HCT116 (cell line): ENCODE data around the gene NCMAP. TPM values are rescaled to one million over a fixed set of nuclear protein-coding genes. Genes with fewer than 3 reads are reported as not detected.

Source experiments
- ATAC-seq: fragments of 200-7000 bp; cut with Tn5 transposase; 2 replicates; pipeline ENCODE4 v1.9.1; 2020; ENCODE audit warnings: mild to moderate bottlenecking, moderate library complexity
- BruUV-seq: library from RNA; stranded (reverse); fragments of 400-500 nt; replicated peaks from 2 replicates; lab custom pipeline; 2021; lab: Mats Ljungman, UMichigan
- CTCF ChIA-PET: fragments of 300-600 bp; sonication (Branson Sonifier 250); formaldehyde crosslinking; loops from one replicate; lab custom pipeline; 2021; ENCODE audit warnings: antibody characterized with exemption; lab: Charles Lee
- POLR2A ChIA-PET: fragments of 300-600, 350-600 bp; sonication (Branson Sonifier 250); formaldehyde crosslinking; loops from one replicate; lab custom pipeline; 2021; ENCODE audit warnings: antibody characterized with exemption; lab: Charles Lee
- RAD21 ChIA-PET, 2 experiments: fragments of 300-600 bp; sonication (Branson Sonifier 250); formaldehyde crosslinking; loops; one replicate each; lab custom pipeline; 2023; ENCODE audit warnings: low total read pairs in 2 of 2; ENCODE audit not compliant: uncharacterized antibody in 2 of 2, unreplicated experiment in 2 of 2, low non-redundant PET in 1 of 2; lab: Charles Lee
- DNase-seq: peaks from one replicate; pipeline ENCODE4 v3.0.0-alpha.2; 2010; ENCODE audit warnings: low read depth, low spot score
- H2AFZ ChIP-seq: fragments of 200-600 bp; shearing (Covaris generic), sonication (generic); 2 replicates; pipeline ENCODE4 v1.6.1; 2017; ENCODE audit warnings: low read depth, mixed run types, mixed read lengths, antibody characterized with exemption, low read length; ENCODE audit not compliant: poor library complexity, severe bottlenecking
- H3K27ac ChIP-seq: 2 replicates; pipeline ENCODE4 v1.5.1; 2012; ENCODE audit warnings: low read depth, low read length
- H3K27me3 ChIP-seq: fragments of 200-600 bp; sonication (generic); 2 replicates; pipeline ENCODE4 v1.6.1; 2016; ENCODE audit warnings: mixed run types, low read length, mixed read lengths; ENCODE audit not compliant: insufficient read depth
- H3K36me3 ChIP-seq, 2 experiments: fragments of 200-500 bp in 1 of 2; fragments of 200-600 bp in 1 of 2; sonication (Bioruptor generic) in 1 of 2; sonication (generic) in 1 of 2; 2 replicates each; pipeline versions ENCODE4 v1.5.1 to v1.6.1; 2014 to 2016; ENCODE audit warnings: low read length in 2 of 2, inconsistent platforms in 1 of 2, mixed read lengths in 1 of 2, mixed run types in 1 of 2; ENCODE audit not compliant: insufficient read depth in 2 of 2, control insufficient read depth in 1 of 2
- H3K4me1 ChIP-seq, 2 experiments: fragments of 200-600 bp in 1 of 2; sonication (generic) in 1 of 2; 2 replicates each; pipeline versions ENCODE4 v1.5.1 to v1.6.1; 2012 to 2017; ENCODE audit warnings: low read length in 2 of 2, inconsistent platforms in 1 of 2, mild to moderate bottlenecking in 1 of 2, mixed read lengths in 1 of 2, mixed run types in 1 of 2, moderate library complexity in 1 of 2; ENCODE audit not compliant: insufficient read depth in 2 of 2, control insufficient read depth in 1 of 2
- H3K4me2 ChIP-seq: fragments of 200-600 bp; sonication (generic); 2 replicates; pipeline ENCODE4 v1.6.1; 2017; ENCODE audit warnings: mixed run types, low read length, mixed read lengths
- H3K4me3 ChIP-seq, 2 experiments: fragments of 200-600 bp in 1 of 2; sonication (generic) in 1 of 2; replicated peaks in 1 of 2; 2 replicates each; pipeline ENCODE4 v1.5.1; 2011 to 2016; ENCODE audit warnings: low read length in 2 of 2, control low read depth in 1 of 2, low read depth in 1 of 2, mild to moderate bottlenecking in 1 of 2, mixed read lengths in 1 of 2, mixed run types in 1 of 2
- H3K79me2 ChIP-seq: fragments of 200-600 bp; sonication (generic); 2 replicates; pipeline ENCODE4 v1.6.1; 2017; ENCODE audit warnings: mild to moderate bottlenecking, mixed run types, low read length, moderate library complexity, mixed read lengths; ENCODE audit not compliant: insufficient read depth
- H3K9ac ChIP-seq: fragments of 200-600 bp; sonication (generic); 2 replicates; pipeline ENCODE4 v1.6.1; 2016; ENCODE audit warnings: low read length, mixed read lengths
- H3K9me2 ChIP-seq: fragments of 200-600 bp; sonication (generic), shearing (Covaris generic); 2 replicates; pipeline ENCODE4 v1.6.1; 2017; ENCODE audit warnings: mixed run types, mild to moderate bottlenecking, moderate library complexity; ENCODE audit not compliant: insufficient read depth
- H3K9me3 ChIP-seq, 2 experiments: fragments of 200-500 bp in 1 of 2; fragments of 200-600 bp in 1 of 2; sonication (Bioruptor generic) in 1 of 2; sonication (generic) in 1 of 2; 2 replicates each; pipeline ENCODE4 v1.6.1; 2014 to 2017; ENCODE audit warnings: low read length in 2 of 2, mixed read lengths in 2 of 2, inconsistent platforms in 1 of 2, low read depth in 1 of 2, mild to moderate bottlenecking in 1 of 2, mixed run types in 1 of 2, moderate library complexity in 1 of 2; ENCODE audit not compliant: control insufficient read depth in 1 of 2, insufficient read depth in 1 of 2
- H4K20me1 ChIP-seq: fragments of 200-600 bp; sonication (generic), shearing (Covaris generic); 2 replicates; pipeline ENCODE4 v1.6.1; 2017; ENCODE audit warnings: mixed run types, mild to moderate bottlenecking, moderate library complexity; ENCODE audit not compliant: insufficient read depth
- CBX3 ChIP-seq: IDR thresholded peaks from 2 replicates; pipeline ENCODE4 v1.6.1; 2012; ENCODE audit warnings: low read depth
- CTCF ChIP-seq, 3 experiments: fragments of 200-600 bp in 1 of 3; sonication (generic) in 1 of 3; IDR thresholded peaks in 2 of 3; conservative IDR thresholded peaks in 1 of 3; 2 replicates each; pipeline ENCODE4 v1.5.1; 2012 to 2017; ENCODE audit warnings: low read depth in 2 of 3, low read length in 2 of 3, antibody characterized with exemption in 1 of 3, borderline replicate concordance in 1 of 3, control low read depth in 1 of 3, mild to moderate bottlenecking in 1 of 3, mixed read lengths in 1 of 3, mixed run types in 1 of 3, moderate library complexity in 1 of 3; ENCODE audit not compliant: insufficient read depth in 1 of 3
- EGR1 ChIP-seq: IDR thresholded peaks from 2 replicates; pipeline ENCODE4 v1.6.1; 2012; ENCODE audit warnings: low read depth
- EZH2 ChIP-seq: fragments of 200-600 bp; sonication (generic); IDR thresholded peaks from 2 replicates; pipeline ENCODE4 v1.6.1; 2017; ENCODE audit warnings: antibody characterized with exemption, mixed run types
- EZH2phosphoT487 ChIP-seq: fragments of 200-600 bp; IDR thresholded peaks from 2 replicates; pipeline ENCODE4 v1.6.1; 2018; ENCODE audit warnings: antibody characterized with exemption, borderline replicate concordance
- FOSL1 ChIP-seq: IDR thresholded peaks from 2 replicates; pipeline ENCODE4 v1.6.1; 2012; ENCODE audit warnings: low read depth
- JUND ChIP-seq: IDR thresholded peaks from 2 replicates; pipeline ENCODE4 v1.6.1; 2012
- MAX ChIP-seq: IDR thresholded peaks from 2 replicates; pipeline ENCODE4 v1.6.1; 2012
- POLR2A ChIP-seq: IDR thresholded peaks from 2 replicates; pipeline ENCODE4 v1.7.0; 2011; ENCODE audit warnings: borderline replicate concordance; ENCODE audit not compliant: insufficient read depth, insufficient read length; ENCODE audit errors: extremely low read depth
- POLR2AphosphoS5 ChIP-seq: IDR thresholded peaks from 2 replicates; pipeline ENCODE4 v1.6.1; 2011; ENCODE audit warnings: mild to moderate bottlenecking, low read depth, low read length, moderate library complexity
- RAD21 ChIP-seq: IDR thresholded peaks from 2 replicates; pipeline ENCODE4 v1.6.1; 2012; ENCODE audit warnings: low read depth, mild to moderate bottlenecking
- SIN3A ChIP-seq: IDR thresholded peaks from 2 replicates; pipeline ENCODE4 v1.6.1; 2012; ENCODE audit warnings: low read depth
- SP1 ChIP-seq: IDR thresholded peaks from 2 replicates; pipeline ENCODE4 v1.6.1; 2012; ENCODE audit warnings: low read depth
- SRF ChIP-seq: IDR thresholded peaks from 2 replicates; pipeline ENCODE4 v1.6.1; 2012; ENCODE audit warnings: low read depth
- ZBTB33 ChIP-seq: IDR thresholded peaks from 2 replicates; pipeline ENCODE4 v1.6.1; 2011; ENCODE audit warnings: mild to moderate bottlenecking, low read length, moderate library complexity; ENCODE audit not compliant: insufficient replicate concordance; ENCODE audit errors: extremely low read depth
- ZFX ChIP-seq: fragments of 450-650 bp; IDR thresholded peaks from 2 replicates; pipeline ENCODE4 v1.6.1; 2017
- ZNF274 ChIP-seq: fragments of 200-500 bp; sonication (Bioruptor generic); IDR thresholded peaks from 2 replicates; pipeline ENCODE4 v1.6.1; 2014; ENCODE audit warnings: mild to moderate bottlenecking, low read depth, low read length, inconsistent platforms
- intact Hi-C: fragments of 100-400 bp; cut with micrococcal nuclease; formaldehyde crosslinking; loops from 2 replicates; pipeline ENCODE4 v1.10.0; 2022
- total RNA-seq: library from RNA; stranded (reverse); gene quantifications from one replicate; pipeline ENCODE4 v1.2.1, GENCODE V29; 2021; ENCODE audit not compliant: unreplicated experiment

NCMAP gene
- total RNA-seq, 1 experiment from 2014 or later, result 0.84 TPM

GRCh38 chr1:24641646-24642151 lies 85.8 kb downstream of the NCMAP start:
- no TSS peak for BruUV-seq
- peaks cover 36% of the 10 kb centered on the region for H3K79me2 ChIP-seq
- peaks cover 17% of the 10 kb centered on the region; the same call in 1 of the 2 replicates for H4K20me1 ChIP-seq
- peak overlapping the region; percentile 99 for H3K27ac ChIP-seq
- no peaks in the 10 kb centered on the region for H3K27me3 ChIP-seq
- POLR2A ChIA-PET, result interaction anchor here (1.3 kb wide), 1 partner anchor 104 kb away, joined by 3 read pairs; the partner anchor contains the start of gene CLIC4
- H2AFZ ChIP-seq, result no peak overlapping the region
- H3K9ac ChIP-seq, result peak overlapping the region; percentile 96
- peaks cover 6 to 13% of the 10 kb centered on the region in 2 experiments; a peak in 3 of 4 replicates for H3K36me3 ChIP-seq
- H3K4me2 ChIP-seq, result peak overlapping the region; percentile 75
- H3K4me1 ChIP-seq, result peaks cover 21 to 26% of the 10 kb centered on the region in 2 experiments; a peak in 3 of 4 replicates
- DNase-seq (no peak), ATAC-seq (no peak)
- CTCF ChIA-PET, result interaction anchor here (0.6 to 1.4 kb wide), 2 partner anchors 106 to 193 kb away, joined by 3 read pairs; no protein-coding TSS in a partner anchor
- peak overlapping the region; percentile 76 to 84 for H3K4me3 ChIP-seq
- TF ChIP-seq EGR1 (no peak), CBX3 (no peak), POLR2A (no peak), SP1 (no peak), SRF (no peak), POLR2AphosphoS5 (no peak), JUND (no peak), ZNF274 (no peak), MAX (no peak), ZFX (no peak), EZH2phosphoT487 (no peak), FOSL1 (no peak), EZH2 (no peak), CTCF (IDR thresholded peaks at IDR 0.05 in 2 of 3, conservative IDR thresholded peaks at IDR 0.05 in 1 of 3; ENCODE audit: borderline replicate concordance in 1 of 3, insufficient read depth in 1 of 3, low read depth in 2 of 3, low read length in 2 of 3) (no peak), RAD21 (no peak), SIN3A (no peak), ZBTB33 (no peak)
- RAD21 ChIA-PET, result no interaction called here
- no peaks in the 10 kb centered on the region for H3K9me2 ChIP-seq
- intact Hi-C loops, result no loop called here
- no peaks in the 10 kb centered on the region for H3K9me3 ChIP-seq
